Uterus (tissue), 4 donors: Measurements from ENCODE around the gene ZBTB3. TPM values are rescaled to one million over a fixed set of nuclear protein-coding genes. Genes with fewer than 3 reads are reported as not detected.
A peak's percentile ranks its signal among the peaks of the same experiment; 100 is the strongest.

Experiments
- DNase-seq, 2 donors: peaks; one replicate each; pipeline ENCODE4 v3.0.0-alpha.2; 2019 to 2020
- H3K27ac ChIP-seq, 2 donors: fragments of 200-600 bp; sonication (generic); 1 replicate in 1 of 2; 2 replicates in 1 of 2; pipeline ENCODE4 v1.5.1; 2016 to 2018
- H3K27me3 ChIP-seq, 2 donors: fragments of 200-600 bp; sonication (generic); one replicate each; pipeline ENCODE4 v1.5.1; 2018 to 2019; ENCODE audit warnings: control low read depth in 1 of 2
- H3K36me3 ChIP-seq, 2 donors: fragments of 200-600 bp; sonication (generic); one replicate each; pipeline ENCODE4 v1.5.1; 2019; ENCODE audit warnings: control low read depth in 1 of 2
- H3K4me1 ChIP-seq, 2 donors: fragments of 200-600 bp; sonication (generic); one replicate each; pipeline ENCODE4 v1.5.1; 2018 to 2019; ENCODE audit warnings: control low read depth in 1 of 2
- H3K4me3 ChIP-seq, 2 donors: fragments of 200-600 bp; sonication (generic); 1 replicate in 1 of 2; 2 replicates in 1 of 2; pipeline ENCODE4 v1.5.1; 2018 to 2019; ENCODE audit warnings: mild to moderate bottlenecking in 1 of 2
- H3K9me3 ChIP-seq, 2 donors: fragments of 200-600 bp; sonication (generic); one replicate each; pipeline ENCODE4 v1.5.1; 2019; ENCODE audit warnings: control low read depth in 1 of 2
- CTCF ChIP-seq, 4 experiments: fragments of 200-600 bp in 2 of 4; fragments of 450-650 bp in 2 of 4; sonication (generic) in 2 of 4; IDR thresholded peaks; one replicate each; pipeline ENCODE4 v1.5.1; 2016 to 2019; ENCODE audit warnings: antibody characterized with exemption in 4 of 4, mild to moderate bottlenecking in 2 of 4, moderate library complexity in 1 of 4
- POLR2A ChIP-seq, 2 donors: fragments of 450-650 bp; IDR thresholded peaks; one replicate each; pipeline ENCODE4 v1.6.1; 2016; ENCODE audit warnings: antibody characterized with exemption in 2 of 2, mild to moderate bottlenecking in 1 of 2, moderate library complexity in 1 of 2
- intact Hi-C: fragments of 100-400 bp; cut with DNase I; formaldehyde crosslinking; loops from one replicate; pipeline ENCODE4 v1.15.1; 2023; ENCODE audit warnings: low total_unique reads
- total RNA-seq, 4 donors: library from RNA; depleted of rRNA in 3 of 4; stranded (reverse); fragments of >200 nt in 3 of 4; gene quantifications; one replicate each; pipeline versions ENCODE4 v1.1.0 to v1.2.4, GENCODE V29; 2014 to 2023
- donor health status: DM: yes; HTN: yes; CAD: no.

ZBTB3 gene
- total RNA-seq, 4 donors from 2014 or later, result 0.59 to 28.9 (median 18.3) TPM

DNA sequence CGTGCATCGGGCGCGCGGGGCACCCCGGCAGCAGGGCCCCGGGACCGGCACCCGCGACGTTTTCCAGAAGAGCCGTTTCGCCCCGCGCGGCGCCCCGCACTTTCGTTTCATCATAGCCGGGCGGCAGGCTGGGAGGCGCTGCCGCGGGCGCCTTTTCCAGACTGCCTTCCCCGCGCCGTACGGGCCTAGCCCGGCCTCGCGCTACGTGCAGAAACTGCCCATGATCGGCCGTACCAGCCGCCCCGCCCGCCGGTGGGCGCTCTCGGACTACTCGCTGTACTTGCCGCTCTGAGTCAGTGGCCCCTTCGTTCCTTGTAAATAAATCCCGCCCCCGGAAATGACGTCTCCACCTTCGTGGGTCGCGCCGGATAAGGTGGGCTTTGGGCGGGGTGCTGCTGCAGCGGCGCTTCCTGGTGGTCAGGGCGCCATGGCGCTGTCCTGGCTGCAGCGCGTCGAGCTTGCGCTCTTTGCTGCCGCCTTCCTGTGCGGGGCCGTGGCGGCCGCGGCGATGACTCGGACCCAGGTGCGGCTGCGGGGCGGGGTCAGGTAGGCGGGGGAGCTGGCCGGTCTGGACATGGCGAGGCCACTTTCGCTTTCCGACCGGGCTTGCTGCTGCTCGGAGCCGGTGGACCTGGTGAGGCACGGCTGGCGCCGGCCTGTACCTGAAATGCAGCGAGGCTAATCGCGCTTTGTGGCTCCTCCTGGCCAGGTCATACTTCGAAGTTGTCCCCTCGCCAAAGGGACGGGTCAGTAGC, 33.2 kb upstream of the ZBTB3 start, which contains the start of gene TMEM179B:
Gene TMEM179B (plus strand): TSS at position 398 of the 755 bp plus-strand sequence. CDS start 30 bp downstream, at position 428.
- Histone ChIP-seq H3K4me3 (peak within 1 kb of the TSS; percentile 84 to 96), H3K27ac (peak within 1 kb of the TSS; percentile 96 to 97), H3K4me1 (peaks cover 0 to 2% of the 10 kb centered on the region in 2 donors), H3K36me3 (no peaks in the 10 kb centered on the region), H3K27me3 (no peaks in the 10 kb centered on the region), H3K9me3 (no peaks in the 10 kb centered on the region)
- peak; percentile 96 to 99 for DNase-seq
- intact Hi-C loops, result loop anchor here (2.0 kb wide), 1 partner anchor 76 kb away; no protein-coding TSS in a partner anchor
- TF ChIP-seq CTCF (IDR thresholded peaks at IDR 0.05) (peak in 3 of 4 experiments; percentile 61 to 67 (median 61)), POLR2A (IDR thresholded peaks at IDR 0.05) (peak; percentile 96 to 98)

DNA sequence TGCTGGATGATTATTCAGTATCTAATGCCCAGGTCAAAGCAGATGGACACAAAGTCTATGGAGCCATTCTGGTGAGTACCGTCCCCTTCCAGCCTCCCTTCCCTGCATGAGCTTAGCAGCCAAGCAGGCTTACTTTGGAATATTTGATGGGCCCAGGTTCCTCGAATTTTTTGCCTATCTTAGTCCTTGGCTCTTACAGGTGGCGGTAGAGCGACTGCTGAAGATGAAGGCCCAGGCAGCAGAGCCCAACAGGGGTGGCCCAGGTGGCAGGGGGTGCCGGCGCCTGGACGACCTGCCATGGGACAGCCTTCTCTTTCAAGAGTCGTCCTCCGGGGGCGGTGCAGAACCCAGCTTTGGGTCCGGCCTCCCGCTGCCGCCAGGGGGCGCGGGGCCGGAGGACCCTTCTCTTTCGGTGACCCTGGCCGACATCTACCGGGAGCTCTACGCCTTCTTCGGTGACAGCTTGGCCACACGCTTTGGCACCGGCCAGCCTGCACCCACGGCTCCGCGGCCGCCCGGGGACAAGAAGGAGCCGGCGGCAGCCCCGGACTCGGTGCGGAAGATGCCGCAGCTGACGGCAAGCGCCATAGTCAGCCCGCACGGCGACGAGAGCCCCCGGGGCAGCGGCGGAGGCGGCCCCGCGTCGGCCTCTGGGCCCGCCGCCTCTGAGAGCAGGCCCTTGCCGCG, 32.5 kb upstream of the ZBTB3 start:
- TF ChIP-seq POLR2A (IDR thresholded peaks at IDR 0.05), result no peak
- TF ChIP-seq CTCF (IDR thresholded peaks at IDR 0.05), result peak; percentile 96 to 98 (median 96)
- Histone ChIP-seq H3K27me3 (no peaks in the 10 kb centered on the region), H3K36me3 (no peaks in the 10 kb centered on the region), H3K4me3 (peak overlapping the region; percentile 84 to 96), H3K27ac (peak overlapping the region; percentile 96 to 97), H3K4me1 (no peaks in the 10 kb centered on the region), H3K9me3 (no peaks in the 10 kb centered on the region)
- DNase-seq, result peak; percentile 87 to 88
- intact Hi-C loops, result loop anchor here (2.0 kb wide), 1 partner anchor 76 kb away; no protein-coding TSS in a partner anchor

GRCh38 chr11:62782753-62783152, 28.8 kb upstream of the ZBTB3 start:
- Histone ChIP-seq H3K4me1 (no peaks in the 10 kb centered on the region), H3K36me3 (no peaks in the 10 kb centered on the region), H3K27ac (no peak overlapping the region), H3K4me3 (no peak overlapping the region), H3K27me3 (no peaks in the 10 kb centered on the region), H3K9me3 (no peaks in the 10 kb centered on the region)
- intact Hi-C loops, result no loop called here
- TF ChIP-seq CTCF (IDR thresholded peaks at IDR 0.05) (no peak), POLR2A (IDR thresholded peaks at IDR 0.05) (no peak)
- DNase-seq, result no peak

DNA sequence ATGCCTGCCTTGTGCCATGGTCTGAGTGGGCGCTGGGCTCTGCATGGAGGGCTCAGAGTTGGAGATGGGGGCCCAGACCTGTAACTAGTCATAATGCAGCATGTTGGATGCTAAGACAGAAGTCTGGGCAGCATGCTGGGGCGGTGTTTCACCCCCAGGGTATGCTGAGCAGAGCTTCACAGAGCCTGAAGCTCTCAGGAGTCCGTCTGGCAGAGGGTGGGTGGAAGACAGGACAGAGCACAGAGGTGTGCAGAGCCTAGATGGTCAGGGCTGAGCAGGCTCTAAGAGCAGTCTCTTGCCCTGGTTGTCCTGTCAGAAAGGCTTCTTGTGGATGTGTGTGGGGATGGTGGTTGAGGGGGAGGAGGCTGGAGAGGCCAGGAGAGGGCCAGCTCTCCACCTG, 24.5 kb upstream of the ZBTB3 start:
- no peaks in the 10 kb centered on the region for H3K4me1 ChIP-seq

More for the DNA sequence above, 24.5 kb upstream of the ZBTB3 start:
- H3K36me3 ChIP-seq, result no peaks in the 10 kb centered on the region
- no peak overlapping the region for H3K4me3 ChIP-seq
- no peaks in the 10 kb centered on the region for H3K27me3 ChIP-seq
- H3K9me3 ChIP-seq, result no peaks in the 10 kb centered on the region
- DNase-seq, result no peak
- H3K27ac ChIP-seq, result no peak overlapping the region
- no peak for TF ChIP-seq POLR2A (IDR thresholded peaks at IDR 0.05)
- no peak for TF ChIP-seq CTCF (IDR thresholded peaks at IDR 0.05)
- intact Hi-C loops, result no loop called here
